ENCODE measurements around the gene CEP170B.

Gene CEP170B

DNA sequence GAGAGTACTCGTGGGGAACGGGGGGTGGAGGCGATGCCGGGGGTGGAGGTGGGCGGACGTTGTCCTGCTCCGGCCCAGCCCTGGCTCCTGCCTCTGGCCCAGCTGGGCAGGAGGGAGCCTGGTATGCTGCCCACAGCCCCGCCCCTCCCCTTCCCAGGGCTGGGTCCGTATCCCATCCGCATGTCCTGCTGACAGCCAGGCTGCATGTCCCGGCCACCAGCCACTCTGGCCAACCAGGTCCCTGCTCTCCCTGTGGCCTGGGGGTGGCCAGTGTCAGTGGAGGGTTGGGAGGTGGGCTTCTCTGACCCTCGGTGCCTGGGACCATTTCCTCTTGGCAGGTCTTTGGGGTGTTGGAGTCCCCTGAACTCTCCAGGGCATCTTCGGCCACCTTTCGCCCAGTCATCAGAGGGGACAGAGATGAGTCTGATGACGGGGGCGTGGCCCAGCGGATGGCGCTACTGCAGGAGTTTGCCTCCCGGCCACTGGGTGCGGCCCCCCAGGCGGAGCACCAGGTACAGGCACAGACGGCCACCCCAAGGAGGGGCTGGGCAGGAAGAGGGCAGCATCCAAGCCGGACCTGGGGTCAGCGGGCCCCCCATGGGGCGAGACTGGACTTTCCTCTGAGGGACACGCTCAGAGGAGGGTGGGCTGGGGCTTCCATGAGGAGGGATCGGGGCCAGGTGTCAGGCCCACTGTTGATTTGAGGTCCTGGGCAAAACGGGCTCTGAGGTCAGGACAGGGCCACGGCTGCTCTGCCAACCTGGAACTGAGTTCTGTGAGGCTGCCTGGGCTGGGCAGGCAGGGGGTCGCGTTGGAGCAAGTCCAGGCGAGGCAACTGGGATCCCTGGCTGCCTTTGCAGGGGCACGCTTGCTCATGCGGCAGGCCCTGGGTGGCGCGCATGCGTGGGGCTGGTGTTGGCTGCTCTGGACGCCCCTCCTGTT, 20.2 kb downstream of the CEP170B start:
- TF ChIP-seq, protein P1, sequence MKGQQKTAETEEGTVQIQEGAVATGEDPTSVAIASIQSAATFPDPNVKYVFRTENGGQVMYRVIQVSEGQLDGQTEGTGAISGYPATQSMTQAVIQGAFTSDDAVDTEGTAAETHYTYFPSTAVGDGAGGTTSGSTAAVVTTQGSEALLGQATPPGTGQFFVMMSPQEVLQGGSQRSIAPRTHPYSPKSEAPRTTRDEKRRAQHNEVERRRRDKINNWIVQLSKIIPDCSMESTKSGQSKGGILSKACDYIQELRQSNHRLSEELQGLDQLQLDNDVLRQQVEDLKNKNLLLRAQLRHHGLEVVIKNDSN (IDR thresholded peaks at IDR 0.05), result no peak
- TF ChIP-seq EP300 (IDR thresholded peaks at IDR 0.05; ENCODE audit: borderline replicate concordance), result no peak
- no peak for TF ChIP-seq ZBTB7A (IDR thresholded peaks at IDR 0.05; ENCODE audit: low read depth)
- TF ChIP-seq CEBPB (IDR thresholded peaks at IDR 0.05), result no peak
- TF ChIP-seq NFIC (IDR thresholded peaks at IDR 0.05), result no peak
- TF ChIP-seq REST (IDR thresholded peaks at IDR 0.05; ENCODE audit: low read depth), result no peak
- TF ChIP-seq FOXM1 (IDR thresholded peaks at IDR 0.05; ENCODE audit: borderline replicate concordance, low read depth), result no peak
- no peak for TF ChIP-seq TEAD4 (IDR thresholded peaks at IDR 0.05)
- no peak for TF ChIP-seq RAD21 (IDR thresholded peaks at IDR 0.05; ENCODE audit: low read depth)
- no peak for TF ChIP-seq TCF12 (IDR thresholded peaks at IDR 0.05; ENCODE audit: low read depth)
- TF ChIP-seq, protein P2, sequence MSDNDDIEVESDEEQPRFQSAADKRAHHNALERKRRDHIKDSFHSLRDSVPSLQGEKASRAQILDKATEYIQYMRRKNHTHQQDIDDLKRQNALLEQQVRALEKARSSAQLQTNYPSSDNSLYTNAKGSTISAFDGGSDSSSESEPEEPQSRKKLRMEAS (IDR thresholded peaks at IDR 0.05), result no peak
- TF ChIP-seq YY1 (IDR thresholded peaks at IDR 0.05; ENCODE audit: low read depth), result no peak
- TF ChIP-seq EGR1 (IDR thresholded peaks at IDR 0.05), result no peak
- TF ChIP-seq CREB1 (IDR thresholded peaks at IDR 0.05; ENCODE audit: low read depth), result no peak
- TF ChIP-seq TAF1 (IDR thresholded peaks at IDR 0.05; ENCODE audit: low read depth), result no peak

DNA sequence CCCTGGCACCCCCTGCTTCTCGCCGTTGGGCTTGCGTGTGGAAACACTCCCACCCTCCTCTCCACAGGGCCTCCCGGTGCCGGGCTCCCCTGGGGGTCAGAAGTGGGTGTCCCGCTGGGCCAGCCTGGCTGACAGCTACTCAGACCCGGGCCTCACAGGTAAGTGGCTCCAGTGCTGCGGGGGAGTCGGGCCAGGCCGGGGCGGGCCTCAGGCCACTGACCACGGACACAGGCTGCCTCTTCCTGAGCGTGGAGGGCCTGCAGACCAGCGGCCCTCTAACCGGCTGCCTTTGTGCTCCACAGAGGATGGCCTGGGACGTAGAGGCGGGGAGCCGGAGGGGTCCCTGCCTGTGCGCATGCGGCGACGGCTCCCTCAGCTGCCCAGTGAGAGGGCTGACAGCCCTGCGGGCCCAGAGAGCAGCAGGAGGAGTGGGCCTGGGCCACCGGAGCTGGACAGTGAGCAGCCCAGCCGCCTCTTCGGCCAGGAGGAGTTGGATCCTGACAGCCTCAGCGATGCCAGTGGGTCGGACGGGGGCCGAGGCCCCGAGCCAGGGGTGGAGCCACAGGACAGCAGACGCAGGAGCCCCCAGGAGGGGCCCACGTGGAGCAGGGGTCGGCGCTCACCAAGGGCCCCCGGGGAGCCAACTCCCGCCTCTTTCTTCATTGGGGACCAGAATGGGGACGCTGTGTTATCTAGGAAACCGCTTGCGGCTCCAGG, 21.1 kb downstream of the CEP170B start:
- no peak for TF ChIP-seq TCF12 (IDR thresholded peaks at IDR 0.05; ENCODE audit: low read depth)
- TF ChIP-seq TEAD4 (IDR thresholded peaks at IDR 0.05), result no peak
- no peak for TF ChIP-seq CEBPB (IDR thresholded peaks at IDR 0.05)
- no peak for TF ChIP-seq RAD21 (IDR thresholded peaks at IDR 0.05; ENCODE audit: low read depth)
- no peak for TF ChIP-seq CREB1 (IDR thresholded peaks at IDR 0.05; ENCODE audit: low read depth)
- TF ChIP-seq EP300 (IDR thresholded peaks at IDR 0.05; ENCODE audit: borderline replicate concordance), result no peak
- TF ChIP-seq, protein P1 (IDR thresholded peaks at IDR 0.05), result no peak
- TF ChIP-seq, protein P2 (IDR thresholded peaks at IDR 0.05), result no peak
- TF ChIP-seq TAF1 (IDR thresholded peaks at IDR 0.05; ENCODE audit: low read depth), result no peak
- no peak for TF ChIP-seq REST (IDR thresholded peaks at IDR 0.05; ENCODE audit: low read depth)
- no peak for TF ChIP-seq NFIC (IDR thresholded peaks at IDR 0.05)

GRCh38 chr14:104886690-104887622, 21.9 kb downstream of the CEP170B start:
- TF ChIP-seq FOXM1 (IDR thresholded peaks at IDR 0.05; ENCODE audit: borderline replicate concordance, low read depth), result no peak
- TF ChIP-seq, protein P1 (IDR thresholded peaks at IDR 0.05), result no peak
- no peak for TF ChIP-seq TAF1 (IDR thresholded peaks at IDR 0.05; ENCODE audit: low read depth)
- no peak for TF ChIP-seq CEBPB (IDR thresholded peaks at IDR 0.05)
- no peak for TF ChIP-seq EGR1 (IDR thresholded peaks at IDR 0.05)
- TF ChIP-seq RAD21 (IDR thresholded peaks at IDR 0.05; ENCODE audit: low read depth), result no peak
- no peak for TF ChIP-seq TEAD4 (IDR thresholded peaks at IDR 0.05)
- TF ChIP-seq, protein P2 (IDR thresholded peaks at IDR 0.05), result no peak
- TF ChIP-seq NFIC (IDR thresholded peaks at IDR 0.05), result no peak
- no peak for TF ChIP-seq YY1 (IDR thresholded peaks at IDR 0.05; ENCODE audit: low read depth)
- no peak for TF ChIP-seq CREB1 (IDR thresholded peaks at IDR 0.05; ENCODE audit: low read depth)
- TF ChIP-seq ZBTB7A (IDR thresholded peaks at IDR 0.05; ENCODE audit: low read depth), result no peak
- TF ChIP-seq REST (IDR thresholded peaks at IDR 0.05; ENCODE audit: low read depth), result no peak
- TF ChIP-seq EP300 (IDR thresholded peaks at IDR 0.05; ENCODE audit: borderline replicate concordance), result no peak
- TF ChIP-seq TCF12 (IDR thresholded peaks at IDR 0.05; ENCODE audit: low read depth), result no peak
